ENCODE measurements around the gene UBE2Q2. TPM values are rescaled to one million over a fixed set of nuclear protein-coding genes. Genes with fewer than 3 reads are reported as not detected.
A peak's percentile ranks its signal among the peaks of the same experiment; 100 is the strongest.
"Not testable (repeated sequence)": the region's sequence is repeated elsewhere in the genome, so short reads cannot be mapped to it uniquely, and the experiment has no call there.

Gene UBE2Q2
- total RNA-seq, 1 experiment from 2014 or later: 18.1 TPM

DNA sequence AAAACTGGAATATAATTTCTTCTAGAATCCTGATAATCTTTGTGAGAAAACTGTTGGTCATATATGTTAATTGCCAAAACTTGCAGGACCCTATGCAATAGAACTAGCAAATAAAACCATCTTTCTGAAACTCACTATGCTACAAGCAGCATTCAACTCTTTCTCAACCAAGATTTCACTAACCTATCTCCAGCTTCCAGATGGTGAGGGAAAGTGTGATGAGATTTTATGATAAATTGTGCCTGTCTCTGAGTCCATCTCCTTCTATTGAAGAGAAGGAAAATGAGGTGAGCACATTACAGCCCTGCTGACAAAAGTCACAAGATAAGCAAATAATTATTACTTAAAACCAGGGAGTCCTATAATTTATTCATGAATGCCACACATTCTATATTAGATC is 44.1 kb upstream of the UBE2Q2 start:
- Histone ChIP-seq H3K9me3 (ENCODE audit: low read depth, low read length, poor library complexity, severe bottlenecking) (no peaks in the 10 kb centered on the region), H3K36me3 (ENCODE audit: insufficient read depth, low read length, poor library complexity, severe bottlenecking) (no peaks in the 10 kb centered on the region), H3K27me3 (replicated peaks; ENCODE audit: insufficient read depth, low read depth, low read length, poor library complexity) (peaks cover 22% of the 10 kb centered on the region), H3K4me3 (ENCODE audit: low read depth, low read length, poor library complexity, severe bottlenecking) (no peak overlapping the region), H3K27ac (ENCODE audit: low read depth, low read length, poor library complexity, severe bottlenecking) (no peak overlapping the region), H3K4me1 (ENCODE audit: insufficient read depth, low read length, poor library complexity, severe bottlenecking) (no peaks in the 10 kb centered on the region)
- no peak for TF ChIP-seq EZH2 (IDR thresholded peaks at IDR 0.05; ENCODE audit: borderline replicate concordance, low read depth, low read length, poor library complexity, severe bottlenecking)
- TF ChIP-seq, protein P1, sequence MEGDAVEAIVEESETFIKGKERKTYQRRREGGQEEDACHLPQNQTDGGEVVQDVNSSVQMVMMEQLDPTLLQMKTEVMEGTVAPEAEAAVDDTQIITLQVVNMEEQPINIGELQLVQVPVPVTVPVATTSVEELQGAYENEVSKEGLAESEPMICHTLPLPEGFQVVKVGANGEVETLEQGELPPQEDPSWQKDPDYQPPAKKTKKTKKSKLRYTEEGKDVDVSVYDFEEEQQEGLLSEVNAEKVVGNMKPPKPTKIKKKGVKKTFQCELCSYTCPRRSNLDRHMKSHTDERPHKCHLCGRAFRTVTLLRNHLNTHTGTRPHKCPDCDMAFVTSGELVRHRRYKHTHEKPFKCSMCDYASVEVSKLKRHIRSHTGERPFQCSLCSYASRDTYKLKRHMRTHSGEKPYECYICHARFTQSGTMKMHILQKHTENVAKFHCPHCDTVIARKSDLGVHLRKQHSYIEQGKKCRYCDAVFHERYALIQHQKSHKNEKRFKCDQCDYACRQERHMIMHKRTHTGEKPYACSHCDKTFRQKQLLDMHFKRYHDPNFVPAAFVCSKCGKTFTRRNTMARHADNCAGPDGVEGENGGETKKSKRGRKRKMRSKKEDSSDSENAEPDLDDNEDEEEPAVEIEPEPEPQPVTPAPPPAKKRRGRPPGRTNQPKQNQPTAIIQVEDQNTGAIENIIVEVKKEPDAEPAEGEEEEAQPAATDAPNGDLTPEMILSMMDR (conservative IDR thresholded peaks at IDR 0.05; ENCODE audit: low read depth, low read length): no peak
- intact Hi-C loops (cut with micrococcal nuclease; ENCODE audit: unreplicated experiment): no loop called here
- CTCF ChIA-PET: no interaction called here
- no TSS peak for BruUV-seq (replicated peaks)
- POLR2A ChIA-PET (ENCODE audit: low non-redundant PET): no interaction called here
- DNase-seq (ENCODE audit: low spot score): no peak

DNA sequence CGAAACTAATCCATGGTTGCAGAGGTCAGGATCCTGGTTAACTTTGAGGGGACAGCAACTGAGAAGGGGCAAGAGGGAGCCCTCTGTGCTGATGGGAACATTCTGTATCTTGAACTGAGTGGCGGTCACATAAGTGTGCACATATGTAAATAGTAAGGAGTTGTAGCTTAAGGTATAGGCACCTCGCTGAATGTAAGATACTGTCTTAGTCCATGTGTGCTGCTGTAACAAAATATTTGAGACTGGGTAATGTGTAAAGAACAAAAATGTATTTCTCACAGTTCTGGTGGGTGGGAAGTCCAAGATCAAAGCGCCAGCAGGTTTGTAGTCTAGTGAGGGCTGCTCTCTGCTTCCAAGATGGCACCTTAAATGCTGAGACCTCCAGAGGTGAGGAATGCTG is 42.8 kb upstream of the UBE2Q2 start:
- CTCF ChIA-PET; H3K27ac ChIP-seq (ENCODE audit: low read depth, low read length, poor library complexity, severe bottlenecking); H3K36me3 ChIP-seq (ENCODE audit: insufficient read depth, low read length, poor library complexity, severe bottlenecking); BruUV-seq (replicated peaks); H3K9me3 ChIP-seq (ENCODE audit: low read depth, low read length, poor library complexity, severe bottlenecking); H3K4me1 ChIP-seq (ENCODE audit: insufficient read depth, low read length, poor library complexity, severe bottlenecking); H3K4me3 ChIP-seq (ENCODE audit: low read depth, low read length, poor library complexity, severe bottlenecking); POLR2A ChIA-PET (ENCODE audit: low non-redundant PET); DNase-seq (ENCODE audit: low spot score): not testable (repeated sequence)
- H3K27me3 ChIP-seq (replicated peaks; ENCODE audit: insufficient read depth, low read depth, low read length, poor library complexity): peaks cover 22% of the 10 kb centered on the region
- intact Hi-C loops (cut with micrococcal nuclease; ENCODE audit: unreplicated experiment): loop anchor here (5.0 to 10.0 kb wide), 2 partner anchors 73 to 124 kb away; no protein-coding TSS in a partner anchor

DNA sequence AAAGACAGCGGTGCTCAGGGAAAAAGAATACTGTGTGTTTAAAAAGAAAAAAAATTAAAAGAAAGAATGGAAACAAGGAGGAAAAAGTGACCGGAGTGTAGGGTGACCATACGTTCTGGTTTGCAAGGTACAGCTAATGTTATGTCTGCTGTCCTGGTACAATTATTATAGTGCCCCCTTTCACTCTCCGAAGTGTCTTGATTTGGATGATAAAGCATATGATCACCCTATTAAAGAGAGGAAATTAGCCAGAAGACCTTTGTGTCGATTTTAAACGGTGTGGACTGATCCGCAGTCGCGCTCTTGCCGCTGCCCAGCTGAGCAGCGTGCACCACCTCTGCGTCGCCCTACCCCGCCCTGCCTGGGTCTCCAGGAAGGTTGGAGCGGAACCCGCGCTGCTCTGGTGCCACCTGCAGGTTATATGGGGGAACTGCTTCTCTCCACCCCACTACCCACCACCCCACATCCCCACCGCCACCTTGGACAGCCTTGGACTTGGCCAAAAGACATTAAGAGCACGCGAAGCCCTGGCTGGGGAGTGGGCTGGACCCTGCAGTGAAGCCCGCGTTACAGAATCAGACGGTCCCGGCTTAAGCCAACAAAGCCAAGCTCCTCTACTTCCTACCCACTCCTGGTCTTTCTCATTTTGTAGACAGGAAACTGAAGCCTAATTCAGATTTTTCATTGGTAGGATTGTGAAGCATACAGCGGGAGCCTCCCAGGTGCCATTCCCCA is 41.2 kb upstream of the UBE2Q2 start:
- BruUV-seq (replicated peaks): no TSS peak
- TF ChIP-seq, protein P1 (conservative IDR thresholded peaks at IDR 0.05; ENCODE audit: low read depth, low read length): peak; percentile 86
- TF ChIP-seq EZH2 (IDR thresholded peaks at IDR 0.05; ENCODE audit: borderline replicate concordance, low read depth, low read length, poor library complexity, severe bottlenecking): no peak
- CTCF ChIA-PET: interaction anchor here (0.6 to 1.8 kb wide), 6 partner anchors 9 to 131 kb away, joined by 3 to 8 read pairs (median 4); no protein-coding TSS in a partner anchor

DNA sequence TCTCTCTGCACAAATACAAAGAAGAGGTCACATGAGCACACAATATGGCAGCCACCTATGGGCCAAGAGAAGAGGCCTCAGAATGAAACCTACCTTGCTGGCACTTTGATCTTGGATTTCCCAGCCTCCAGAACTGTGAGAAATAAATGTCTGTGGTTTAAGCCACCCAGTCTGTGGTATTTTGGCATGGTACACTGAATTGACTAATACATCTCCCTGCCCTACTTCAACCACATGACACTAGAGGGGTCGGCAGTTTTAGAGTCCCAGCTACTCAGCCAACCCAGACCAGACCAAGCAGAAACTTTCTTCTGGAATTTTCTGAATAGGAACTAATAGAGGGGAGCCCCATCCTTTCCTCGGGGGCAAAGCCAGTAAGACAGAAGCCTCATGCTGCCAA is 35.8 kb upstream of the UBE2Q2 start:
- H3K9me3 ChIP-seq (ENCODE audit: low read depth, low read length, poor library complexity, severe bottlenecking); DNase-seq (ENCODE audit: low spot score); H3K27me3 ChIP-seq (replicated peaks; ENCODE audit: insufficient read depth, low read depth, low read length, poor library complexity); H3K4me1 ChIP-seq (ENCODE audit: insufficient read depth, low read length, poor library complexity, severe bottlenecking); H3K4me3 ChIP-seq (ENCODE audit: low read depth, low read length, poor library complexity, severe bottlenecking); POLR2A ChIA-PET (ENCODE audit: low non-redundant PET); H3K27ac ChIP-seq (ENCODE audit: low read depth, low read length, poor library complexity, severe bottlenecking); H3K36me3 ChIP-seq (ENCODE audit: insufficient read depth, low read length, poor library complexity, severe bottlenecking); BruUV-seq (replicated peaks): not testable (repeated sequence)
- CTCF ChIA-PET: interaction anchor here (0.7 kb wide), 1 partner anchor 343 kb away, joined by 4 read pairs; no protein-coding TSS in a partner anchor
- intact Hi-C loops (cut with micrococcal nuclease; ENCODE audit: unreplicated experiment): loop anchor here (10.0 kb wide), 1 partner anchor 117 kb away; no protein-coding TSS in a partner anchor

More for the DNA sequence above, 41.2 kb upstream of the UBE2Q2 start:
- peaks cover 22% of the 10 kb centered on the region for H3K27me3 ChIP-seq (replicated peaks; ENCODE audit: insufficient read depth, low read depth, low read length, poor library complexity)
- H3K9me3 ChIP-seq (ENCODE audit: low read depth, low read length, poor library complexity, severe bottlenecking): no peaks in the 10 kb centered on the region
- intact Hi-C loops (cut with micrococcal nuclease; ENCODE audit: unreplicated experiment): loop anchor here (1.0 to 10.0 kb wide), 3 partner anchors 75 to 123 kb away; no protein-coding TSS in a partner anchor
- DNase-seq (ENCODE audit: low spot score): peak; percentile 83
- H3K36me3 ChIP-seq (ENCODE audit: insufficient read depth, low read length, poor library complexity, severe bottlenecking): no peaks in the 10 kb centered on the region
- no peaks in the 10 kb centered on the region for H3K4me1 ChIP-seq (ENCODE audit: insufficient read depth, low read length, poor library complexity, severe bottlenecking)
- H3K4me3 ChIP-seq (ENCODE audit: low read depth, low read length, poor library complexity, severe bottlenecking): peak overlapping the region; percentile 16
- no peak overlapping the region for H3K27ac ChIP-seq (ENCODE audit: low read depth, low read length, poor library complexity, severe bottlenecking)
- POLR2A ChIA-PET (ENCODE audit: low non-redundant PET): no interaction called here

DNA sequence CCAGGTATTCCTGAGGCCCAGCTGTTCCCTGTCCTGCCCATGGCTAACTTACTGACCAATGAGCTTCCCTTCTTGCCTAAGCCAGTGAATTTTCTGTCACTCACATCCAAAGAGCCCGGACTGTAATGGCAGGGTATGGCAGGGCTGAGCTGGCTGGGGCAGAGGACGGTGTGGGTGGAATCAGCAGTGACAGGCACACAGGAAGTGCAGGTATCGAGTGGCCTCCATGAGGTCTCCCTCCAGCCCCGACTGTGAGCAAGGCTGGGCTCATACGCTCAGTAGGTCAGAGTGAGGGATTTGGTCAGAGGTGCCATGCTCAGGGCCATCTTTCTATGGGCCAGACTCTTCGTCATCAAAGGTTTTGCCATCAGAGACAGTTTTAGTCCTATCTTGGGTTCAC is 35.2 kb upstream of the UBE2Q2 start:
- H3K27ac ChIP-seq (ENCODE audit: low read depth, low read length, poor library complexity, severe bottlenecking); H3K9me3 ChIP-seq (ENCODE audit: low read depth, low read length, poor library complexity, severe bottlenecking); CTCF ChIA-PET; H3K4me3 ChIP-seq (ENCODE audit: low read depth, low read length, poor library complexity, severe bottlenecking); DNase-seq (ENCODE audit: low spot score); BruUV-seq (replicated peaks); H3K27me3 ChIP-seq (replicated peaks; ENCODE audit: insufficient read depth, low read depth, low read length, poor library complexity); POLR2A ChIA-PET (ENCODE audit: low non-redundant PET); H3K4me1 ChIP-seq (ENCODE audit: insufficient read depth, low read length, poor library complexity, severe bottlenecking); H3K36me3 ChIP-seq (ENCODE audit: insufficient read depth, low read length, poor library complexity, severe bottlenecking): not testable (repeated sequence)
- intact Hi-C loops (cut with micrococcal nuclease; ENCODE audit: unreplicated experiment): loop anchor here (10.0 kb wide), 1 partner anchor 117 kb away; no protein-coding TSS in a partner anchor

Measured in A673 (cell line).